HUES48 (cell line): ENCODE data around the gene THEMIS2.

Experiments used
- H3K27ac ChIP-seq: one replicate; pipeline ENCODE4 v1.7.0; 2013; ENCODE audit warnings: low read depth, low read length, inconsistent platforms
- H3K27me3 ChIP-seq: 2 replicates; pipeline ENCODE4 v1.6.1; 2013; ENCODE audit warnings: mild to moderate bottlenecking, low read length; ENCODE audit not compliant: control insufficient read depth, insufficient read depth
- H3K36me3 ChIP-seq: 2 replicates; pipeline ENCODE4 v1.6.1; 2013; ENCODE audit warnings: low read length; ENCODE audit not compliant: control insufficient read depth, insufficient read depth
- H3K4me1 ChIP-seq: 2 replicates; pipeline ENCODE4 v1.6.1; 2013; ENCODE audit warnings: mild to moderate bottlenecking, low read length; ENCODE audit not compliant: control insufficient read depth, insufficient read depth
- H3K4me3 ChIP-seq: 2 replicates; pipeline ENCODE4 v1.5.1; 2013; ENCODE audit warnings: mild to moderate bottlenecking, low read depth, low read length
- H3K9ac ChIP-seq: 2 replicates; pipeline ENCODE4 v1.6.1; 2013; ENCODE audit warnings: mild to moderate bottlenecking, low read depth, low read length, moderate library complexity
- H3K9me3 ChIP-seq: 2 replicates; pipeline ENCODE4 v1.6.1; 2013; ENCODE audit warnings: low read length; ENCODE audit not compliant: control insufficient read depth, insufficient read depth

THEMIS2 gene

GRCh38 chr1:27878039-27878438 lies 5.7 kb downstream of the THEMIS2 start:
- no peak overlapping the region for H3K9ac ChIP-seq
- H3K4me3 ChIP-seq = no peak overlapping the region
- peaks cover 22% of the 10 kb centered on the region for H3K36me3 ChIP-seq
- H3K9me3 ChIP-seq = no peaks in the 10 kb centered on the region
- no peaks in the 10 kb centered on the region for H3K4me1 ChIP-seq
- H3K27ac ChIP-seq = no peak overlapping the region
- H3K27me3 ChIP-seq = no peaks in the 10 kb centered on the region

- Histone ChIP-seq H3K27me3 (no peaks in the 10 kb centered on the region), H3K9ac (no peak overlapping the region), H3K4me1 (no peaks in the 10 kb centered on the region), H3K9me3 (no peaks in the 10 kb centered on the region), H3K4me3 (no peak overlapping the region), H3K36me3 (peaks cover 28% of the 10 kb centered on the region), H3K27ac (no peak overlapping the region)
These were observed 6.5 kb downstream of the THEMIS2 start for GRCh38 chr1:27878787-27879335.

GRCh38 chr1:27879374-27880082 lies 7.2 kb downstream of the THEMIS2 start:
- Histone ChIP-seq H3K27me3 (no peaks in the 10 kb centered on the region), H3K4me1 (no peaks in the 10 kb centered on the region), H3K36me3 (peaks cover 34% of the 10 kb centered on the region), H3K27ac (no peak overlapping the region), H3K4me3 (no peak overlapping the region), H3K9me3 (no peaks in the 10 kb centered on the region), H3K9ac (no peak overlapping the region)

- Histone ChIP-seq H3K4me1 (no peaks in the 10 kb centered on the region), H3K4me3 (no peak overlapping the region), H3K9ac (no peak overlapping the region), H3K27me3 (no peaks in the 10 kb centered on the region), H3K9me3 (no peaks in the 10 kb centered on the region), H3K27ac (no peak overlapping the region), H3K36me3 (peaks cover 63% of the 10 kb centered on the region)
These were observed 10.2 kb downstream of the THEMIS2 start for GRCh38 chr1:27882543-27882903.

GRCh38 chr1:27883536-27883935 lies 11.2 kb downstream of the THEMIS2 start:
- Histone ChIP-seq H3K4me3 (no peak overlapping the region), H3K9ac (no peak overlapping the region), H3K9me3 (no peaks in the 10 kb centered on the region), H3K27me3 (no peaks in the 10 kb centered on the region), H3K36me3 (peaks cover 65% of the 10 kb centered on the region), H3K27ac (no peak overlapping the region), H3K4me1 (no peaks in the 10 kb centered on the region)

- no peak overlapping the region for H3K9ac ChIP-seq
- H3K4me3 ChIP-seq = no peak overlapping the region
- no peaks in the 10 kb centered on the region for H3K4me1 ChIP-seq
- no peaks in the 10 kb centered on the region for H3K27me3 ChIP-seq
- H3K36me3 ChIP-seq = peaks cover 70% of the 10 kb centered on the region
- no peaks in the 10 kb centered on the region for H3K9me3 ChIP-seq
- H3K27ac ChIP-seq = no peak overlapping the region
These were observed 11.9 kb downstream of the THEMIS2 start for GRCh38 chr1:27884006-27884954.

- Histone ChIP-seq H3K9me3 (no peaks in the 10 kb centered on the region), H3K4me3 (no peak overlapping the region), H3K9ac (no peak overlapping the region), H3K4me1 (no peaks in the 10 kb centered on the region), H3K27ac (no peak overlapping the region), H3K27me3 (no peaks in the 10 kb centered on the region), H3K36me3 (peaks cover 72% of the 10 kb centered on the region)
These were observed 12.8 kb downstream of the THEMIS2 start for GRCh38 chr1:27885114-27885528.

- peaks cover 71% of the 10 kb centered on the region for H3K36me3 ChIP-seq
- H3K9me3 ChIP-seq = no peaks in the 10 kb centered on the region
- no peak overlapping the region for H3K27ac ChIP-seq
- H3K4me3 ChIP-seq = no peak overlapping the region
- no peak overlapping the region for H3K9ac ChIP-seq
- no peaks in the 10 kb centered on the region for H3K4me1 ChIP-seq
- H3K27me3 ChIP-seq = no peaks in the 10 kb centered on the region
These were observed 13.4 kb downstream of the THEMIS2 start for GRCh38 chr1:27885621-27886352.

- H3K36me3 ChIP-seq = peaks cover 77% of the 10 kb centered on the region
- H3K9ac ChIP-seq = no peak overlapping the region
- no peaks in the 10 kb centered on the region for H3K27me3 ChIP-seq
- no peak overlapping the region for H3K4me3 ChIP-seq
- H3K4me1 ChIP-seq = no peaks in the 10 kb centered on the region
- H3K27ac ChIP-seq = no peak overlapping the region
- H3K9me3 ChIP-seq = no peaks in the 10 kb centered on the region
These were observed 14.0 kb downstream of the THEMIS2 start for GRCh38 chr1:27886353-27886679.

- H3K4me1 ChIP-seq = no peaks in the 10 kb centered on the region
- H3K4me3 ChIP-seq = no peak overlapping the region
- no peak overlapping the region for H3K27ac ChIP-seq
- no peak overlapping the region for H3K9ac ChIP-seq
- no peaks in the 10 kb centered on the region for H3K9me3 ChIP-seq
- peaks cover 80% of the 10 kb centered on the region for H3K36me3 ChIP-seq
- H3K27me3 ChIP-seq = no peaks in the 10 kb centered on the region
These were observed 14.4 kb downstream of the THEMIS2 start for GRCh38 chr1:27886744-27887143.
